Activated CD8-positive, alpha-beta T cell treated with anti-CD3 and anti-CD28 coated beads, Interleukin-2, amount 10 ng/mL, durations not matched to agents 7 days and 5 days (primary cell): ENCODE measurements around the gene ESRP2. TPM values are rescaled to one million over a fixed set of nuclear protein-coding genes. Genes with fewer than 3 reads are reported as not detected.
A peak's percentile ranks its signal among the peaks of the same experiment; 100 is the strongest.

Experiments
- ATAC-seq: fragments of 150-1000 bp; cut with Tn5 transposase; one replicate; pipeline ENCODE4 v1.10.0; 2021; ENCODE audit warnings: moderate library complexity
- CTCF ChIA-PET: fragments of 350-600 bp; sonication (Branson Sonifier 250); formaldehyde crosslinking; loops from one replicate; lab custom pipeline; 2021; ENCODE audit warnings: antibody characterized with exemption; lab: Charles Lee
- POLR2A ChIA-PET: fragments of 350-600 bp; sonication (Branson Sonifier 250); formaldehyde crosslinking; loops from one replicate; lab custom pipeline; 2021; ENCODE audit warnings: antibody characterized with exemption; lab: Charles Lee
- DNase-seq: peaks from one replicate; pipeline ENCODE4 v3.0.0-alpha.2; 2020
- H3K27ac Mint-ChIP-seq: one replicate; pipeline ENCODE4 v1.8.0; 2021; ENCODE audit warnings: mild to moderate bottlenecking, mixed read lengths
- H3K27me3 Mint-ChIP-seq: one replicate; pipeline ENCODE4 v1.8.0; 2021; ENCODE audit warnings: low read depth, mixed read lengths
- H3K36me3 Mint-ChIP-seq: one replicate; pipeline ENCODE4 v1.8.0; 2021; ENCODE audit warnings: low read depth, mixed read lengths
- H3K4me1 Mint-ChIP-seq: one replicate; pipeline ENCODE4 v1.8.0; 2021; ENCODE audit warnings: low read depth, mixed read lengths
- H3K4me3 Mint-ChIP-seq: one replicate; pipeline ENCODE4 v1.8.0; 2021; ENCODE audit warnings: mild to moderate bottlenecking, mixed read lengths
- H3K9me3 Mint-ChIP-seq: one replicate; pipeline ENCODE4 v1.8.0; 2022; ENCODE audit warnings: mixed read lengths; ENCODE audit not compliant: insufficient read depth
- total RNA-seq, 2 experiments: library from RNA; stranded (reverse); gene quantifications; one replicate each; pipeline ENCODE4 v1.2.3, GENCODE V29; 2021

ESRP2 gene
- total RNA-seq, 2 experiments from 2014 or later, result 0.18 TPM; not detected in 1

GRCh38 chr16:68274441-68274840, 38.5 kb upstream of the ESRP2 start:
- POLR2A ChIA-PET, result interaction anchor here (0.7 to 2.4 kb wide), 5 partner anchors 9 to 36 kb away, joined by 3 to 8 read pairs (median 5); partner anchors contain the start of genes PRMT7, SLC7A6 and SLC7A6OS
- peak overlapping the region; percentile 81 for H3K27ac Mint-ChIP-seq
- CTCF ChIA-PET, result interaction anchor here (1.5 to 7.9 kb wide), 6 partner anchors 10 to 37 kb away, joined by 3 to 118 read pairs (median 11); partner anchors contain the start of genes PRMT7, SLC7A6 and SLC7A6OS
- H3K36me3 Mint-ChIP-seq, result peaks cover 58% of the 10 kb centered on the region
- ATAC-seq (no peak), DNase-seq (no peak)
- peak overlapping the region; percentile 20 for H3K4me3 Mint-ChIP-seq
- H3K27me3 Mint-ChIP-seq, result no peaks in the 10 kb centered on the region
- no peaks in the 10 kb centered on the region for H3K9me3 Mint-ChIP-seq
- H3K4me1 Mint-ChIP-seq, result peaks cover 74% of the 10 kb centered on the region

- ChIA-PET POLR2A (interaction anchor here (0.7 to 1.8 kb wide), 5 partner anchors 10 to 37 kb away, joined by 3 to 8 read pairs (median 4); partner anchors contain the start of genes PRMT7, SLC7A6 and SLC7A6OS), CTCF (interaction anchor here (1.5 to 7.9 kb wide), 7 partner anchors 11 to 55 kb away, joined by 3 to 118 read pairs (median 11); partner anchors contain the start of genes PRMT7, SLC7A6 and SLC7A6OS)
- H3K27ac Mint-ChIP-seq, result peak overlapping the region; percentile 81
- no peaks in the 10 kb centered on the region for H3K9me3 Mint-ChIP-seq
- no peak for DNase-seq
- no peak for ATAC-seq
- no peaks in the 10 kb centered on the region for H3K27me3 Mint-ChIP-seq
- H3K4me3 Mint-ChIP-seq, result no peak overlapping the region
- H3K4me1 Mint-ChIP-seq, result peaks cover 76% of the 10 kb centered on the region
- H3K36me3 Mint-ChIP-seq, result peaks cover 59% of the 10 kb centered on the region
These were observed 38.0 kb upstream of the ESRP2 start for GRCh38 chr16:68273896-68274295.

DNA sequence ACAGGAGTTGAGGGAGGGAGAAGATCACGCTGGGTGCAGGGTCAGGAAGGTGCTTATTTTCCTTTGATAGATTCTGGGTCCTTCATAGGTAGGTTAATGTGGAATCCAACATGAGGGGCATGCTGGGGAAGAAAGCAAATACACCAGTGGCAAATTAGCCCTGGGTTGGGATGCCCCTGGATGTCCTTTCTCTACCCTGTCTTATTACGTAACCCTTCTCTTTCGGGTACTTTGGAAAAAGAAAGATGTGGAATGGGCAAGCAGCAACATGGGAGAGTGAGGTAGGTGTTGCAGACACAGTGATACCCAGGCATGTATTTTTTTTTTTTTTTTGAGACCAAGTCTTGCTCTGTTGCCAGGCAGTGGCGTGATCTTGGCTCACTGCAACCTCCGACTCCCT, 37.5 kb upstream of the ESRP2 start:
- H3K4me1 Mint-ChIP-seq, result peaks cover 77% of the 10 kb centered on the region
- peak overlapping the region; percentile 37 for H3K4me3 Mint-ChIP-seq
- no peak for ATAC-seq
- no peaks in the 10 kb centered on the region for H3K27me3 Mint-ChIP-seq
- ChIA-PET CTCF (interaction anchor here (1.6 to 7.9 kb wide), 7 partner anchors 11 to 55 kb away, joined by 3 to 118 read pairs (median 11); partner anchors contain the start of genes PRMT7, SLC7A6 and SLC7A6OS), POLR2A (interaction anchor here (0.9 to 1.9 kb wide), 4 partner anchors 7 to 16 kb away, joined by 3 to 9 read pairs (median 6); partner anchors contain the start of gene SLC7A6)
- peak overlapping the region; percentile 84 for H3K27ac Mint-ChIP-seq
- no peak for DNase-seq
- H3K9me3 Mint-ChIP-seq, result no peaks in the 10 kb centered on the region
- H3K36me3 Mint-ChIP-seq, result peaks cover 59% of the 10 kb centered on the region

DNA sequence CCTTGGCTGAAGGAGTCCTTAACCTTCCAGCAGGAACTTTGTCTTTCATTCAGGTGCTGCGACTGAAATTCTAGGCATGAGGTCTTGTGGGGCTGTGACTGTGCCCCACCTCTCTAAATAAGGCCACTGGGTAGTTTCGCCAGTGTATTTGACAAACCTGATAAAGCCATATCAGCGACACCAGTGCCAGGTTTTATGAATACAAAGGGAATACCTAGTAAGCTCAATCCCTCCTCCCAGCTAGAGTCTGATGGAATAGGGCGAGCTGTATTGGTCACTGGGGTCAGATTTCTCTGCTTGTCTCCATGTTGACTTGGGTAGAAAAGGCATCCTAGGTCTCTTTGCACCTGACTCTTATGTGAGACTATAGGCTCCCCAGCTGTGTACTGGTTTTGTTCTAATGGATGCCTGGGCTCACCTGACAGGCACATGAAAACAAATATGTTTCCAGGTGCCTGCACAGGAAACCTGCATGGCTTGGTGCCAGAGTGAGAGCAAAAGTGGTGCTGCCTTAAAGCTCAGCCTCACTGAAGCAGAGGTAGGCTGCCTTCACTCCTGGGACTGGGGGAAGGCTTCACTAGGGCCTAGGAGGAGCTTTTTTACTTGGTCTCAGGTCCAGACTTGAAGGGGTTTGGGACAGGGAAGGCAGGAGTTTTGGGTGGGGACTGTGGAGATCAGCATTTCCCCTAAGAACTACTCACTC, 36.7 kb upstream of the ESRP2 start:
- Mint-ChIP-seq H3K36me3 (peaks cover 65% of the 10 kb centered on the region), H3K27me3 (no peaks in the 10 kb centered on the region), H3K4me3 (peak overlapping the region; percentile 37), H3K4me1 (peaks cover 85% of the 10 kb centered on the region), H3K9me3 (no peaks in the 10 kb centered on the region), H3K27ac (peak overlapping the region; percentile 84)
- peak; percentile 27 for ATAC-seq
- CTCF ChIA-PET, result interaction anchor here (1.6 to 7.9 kb wide), 6 partner anchors 10 to 56 kb away, joined by 3 to 118 read pairs (median 14); partner anchors contain the start of genes PRMT7, SLC7A6 and SLC7A6OS
- DNase-seq, result peak; percentile 43
- POLR2A ChIA-PET, result interaction anchor here (0.7 to 1.9 kb wide), 7 partner anchors 8 to 31 kb away, joined by 3 to 9 read pairs (median 3); partner anchors contain the start of gene SLC7A6

DNA sequence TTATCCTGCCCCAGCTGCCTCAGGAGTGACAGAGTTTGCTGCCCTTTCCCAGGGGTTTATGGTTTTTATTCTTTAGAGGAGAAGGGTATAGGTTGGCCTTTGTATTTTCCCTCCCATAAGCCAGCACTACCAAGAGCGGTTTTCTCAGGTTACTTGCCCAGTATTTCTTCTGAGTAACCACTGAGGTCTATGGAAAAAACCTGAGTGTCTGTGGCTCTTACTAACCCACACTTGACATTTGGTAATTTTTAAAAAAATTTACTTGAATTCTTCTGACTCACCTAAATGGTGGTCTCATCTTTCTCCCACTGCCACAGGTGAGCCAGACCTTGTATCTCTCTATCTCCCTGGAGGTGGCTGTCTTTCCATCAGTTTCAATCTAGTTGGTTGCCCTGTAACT, 34.4 kb upstream of the ESRP2 start:
- Mint-ChIP-seq H3K36me3 (peaks cover 61% of the 10 kb centered on the region), H3K4me3 (no peak overlapping the region), H3K27ac (peak overlapping the region; percentile 67), H3K9me3 (no peaks in the 10 kb centered on the region), H3K4me1 (peaks cover 85% of the 10 kb centered on the region), H3K27me3 (no peaks in the 10 kb centered on the region)
- POLR2A ChIA-PET, result interaction anchor here (0.8 to 1.7 kb wide), 2 partner anchors 16 to 42 kb away, joined by 3 to 10 read pairs; no protein-coding TSS in a partner anchor
- peak; percentile 20 for ATAC-seq
- DNase-seq, result no peak
- CTCF ChIA-PET, result interaction anchor here (1.0 to 7.9 kb wide), 7 partner anchors 8 to 59 kb away, joined by 3 to 118 read pairs (median 8); partner anchors contain the start of gene SLC7A6

- ATAC-seq, result no peak
- no peak for DNase-seq
- no peaks in the 10 kb centered on the region for H3K9me3 Mint-ChIP-seq
- H3K36me3 Mint-ChIP-seq, result peaks cover 59% of the 10 kb centered on the region
- CTCF ChIA-PET, result interaction anchor here (1.0 to 2.7 kb wide), 6 partner anchors 9 to 59 kb away, joined by 3 to 14 read pairs (median 7); no protein-coding TSS in a partner anchor
- H3K4me1 Mint-ChIP-seq, result peaks cover 83% of the 10 kb centered on the region
- no peaks in the 10 kb centered on the region for H3K27me3 Mint-ChIP-seq
- POLR2A ChIA-PET, result interaction anchor here (0.8 to 1.7 kb wide), 4 partner anchors 16 to 42 kb away, joined by 3 to 10 read pairs (median 4); no protein-coding TSS in a partner anchor
- peak overlapping the region; percentile 67 for H3K27ac Mint-ChIP-seq
- no peak overlapping the region for H3K4me3 Mint-ChIP-seq
These were observed 33.9 kb upstream of the ESRP2 start for GRCh38 chr16:68269793-68270192.

DNA sequence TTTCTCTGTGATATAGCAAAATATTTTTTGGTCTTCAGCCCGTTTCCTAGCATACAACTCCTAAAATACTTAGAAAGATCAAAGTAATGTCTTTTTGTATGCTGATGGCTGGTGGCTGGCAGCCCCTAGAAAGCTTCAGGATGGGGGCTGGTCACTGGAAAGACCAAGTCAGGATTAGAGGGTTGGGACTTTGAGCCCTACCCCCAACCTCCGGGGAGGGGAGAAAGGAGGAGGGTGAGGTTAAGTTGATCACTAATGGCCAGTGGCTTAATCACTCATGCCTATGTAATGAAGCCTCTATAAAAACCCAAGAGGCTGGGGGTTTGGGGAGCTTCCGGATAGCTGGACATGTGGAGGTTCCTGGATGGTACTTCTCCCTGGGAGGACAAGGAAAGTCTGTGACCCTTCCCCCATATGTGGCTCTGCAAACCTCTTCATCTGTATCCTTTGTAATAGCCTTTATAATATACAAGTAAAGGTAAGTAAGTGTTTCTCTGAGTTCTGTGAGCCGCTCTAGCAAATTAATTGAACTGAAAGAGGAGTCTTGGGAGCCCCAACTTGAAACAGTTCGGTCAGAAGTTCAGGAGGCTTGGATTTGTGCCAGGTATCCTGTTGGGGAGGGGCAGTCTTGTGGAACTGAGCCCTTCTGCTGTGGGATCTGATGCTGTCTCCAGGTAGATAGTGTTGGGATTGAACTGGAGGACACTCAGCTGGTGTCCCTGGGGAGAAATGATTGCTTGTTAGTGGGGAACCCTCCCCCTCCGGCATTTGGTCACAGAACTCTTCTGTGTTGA, 31.9 kb upstream of the ESRP2 start:
- H3K27me3 Mint-ChIP-seq, result no peaks in the 10 kb centered on the region
- CTCF ChIA-PET, result interaction anchor here (2.3 to 7.6 kb wide), 4 partner anchors 16 to 61 kb away, joined by 8 to 346 read pairs (median 12); no protein-coding TSS in a partner anchor
- DNase-seq, result no peak
- no peaks in the 10 kb centered on the region for H3K9me3 Mint-ChIP-seq
- POLR2A ChIA-PET, result interaction anchor here (0.6 kb wide), 1 partner anchor 43 kb away, joined by 3 read pairs; the partner anchor contains the start of genes PRMT7 and SLC7A6OS
- H3K4me3 Mint-ChIP-seq, result peak overlapping the region; percentile 48
- H3K4me1 Mint-ChIP-seq, result peaks cover 73% of the 10 kb centered on the region
- peak overlapping the region; percentile 10 for H3K27ac Mint-ChIP-seq
- H3K36me3 Mint-ChIP-seq, result peaks cover 40% of the 10 kb centered on the region
- no peak for ATAC-seq

DNA sequence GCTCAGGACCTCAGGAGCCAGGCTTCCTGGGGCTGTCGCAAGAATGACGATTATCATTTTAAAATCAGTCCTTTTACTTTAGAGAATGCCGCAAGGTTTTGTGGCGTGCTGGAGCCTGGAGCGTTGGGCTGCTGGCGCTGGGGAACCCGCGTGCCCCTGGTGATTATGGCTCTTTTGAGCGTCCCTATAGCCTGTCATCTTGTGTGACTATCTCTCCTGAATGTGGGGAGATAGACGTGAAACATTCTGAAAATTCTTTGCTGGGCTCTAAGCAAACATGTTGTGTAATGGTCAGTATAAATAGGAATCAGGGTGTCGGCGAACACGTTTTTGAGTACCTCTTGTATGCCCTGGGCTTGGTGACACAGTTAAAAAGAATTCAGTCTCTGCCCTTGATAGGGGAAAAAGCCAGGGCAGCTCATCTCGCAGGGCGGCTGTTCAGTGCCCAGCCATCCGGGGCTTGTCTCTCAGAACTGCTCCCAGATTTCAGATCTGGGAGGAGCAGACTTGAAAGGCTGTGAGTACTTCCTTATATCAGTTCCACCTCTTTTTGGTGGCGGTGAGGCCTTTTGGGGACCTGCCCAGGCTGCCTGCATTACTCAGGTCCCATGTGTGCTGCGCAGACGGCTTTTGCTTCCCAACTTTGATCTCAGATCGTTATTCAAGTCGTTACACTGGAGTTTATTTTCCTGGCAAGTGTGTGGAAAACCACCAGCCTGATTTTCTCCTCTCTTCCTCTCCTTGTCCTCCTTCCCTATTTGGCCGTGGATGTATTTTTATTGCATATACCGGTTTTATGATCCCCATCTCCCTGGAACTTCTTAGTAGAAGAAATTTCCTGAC, 29.4 kb upstream of the ESRP2 start:
- Mint-ChIP-seq H3K36me3 (peaks cover 28% of the 10 kb centered on the region), H3K4me1 (peaks cover 62% of the 10 kb centered on the region), H3K4me3 (peak overlapping the region; percentile 93), H3K27me3 (no peaks in the 10 kb centered on the region), H3K9me3 (no peaks in the 10 kb centered on the region), H3K27ac (peak overlapping the region; percentile 99)
- ATAC-seq, result peak; percentile 10
- ChIA-PET POLR2A (interaction anchor here (2.0 to 6.0 kb wide), 4 partner anchors 20 to 45 kb away, joined by 6 to 55 read pairs (median 27); partner anchors contain the start of genes PLA2G15, PRMT7 and SLC7A6OS), CTCF (interaction anchor here (1.5 to 9.4 kb wide), 5 partner anchors 14 to 78 kb away, joined by 5 to 544 read pairs (median 67); no protein-coding TSS in a partner anchor)
- DNase-seq, result peak; percentile 61

- Mint-ChIP-seq H3K9me3 (no peaks in the 10 kb centered on the region), H3K27me3 (no peaks in the 10 kb centered on the region), H3K4me1 (peaks cover 53% of the 10 kb centered on the region), H3K27ac (peak within 1 kb of the TSS; percentile 99), H3K36me3 (peaks cover 24% of the 10 kb centered on the region), H3K4me3 (peak within 1 kb of the TSS; percentile 93)
- POLR2A ChIA-PET, result interaction anchor here (1.0 to 6.0 kb wide), 13 partner anchors 8 to 64 kb away, joined by 3 to 55 read pairs (median 6); partner anchors contain the start of genes PLA2G15, PRMT7 and SLC7A6OS
- DNase-seq, result peak; percentile 85
- ATAC-seq, result peak; percentile 71
- CTCF ChIA-PET, result interaction anchor here (1.0 to 9.4 kb wide), 23 partner anchors 10 to 784 kb away, joined by 3 to 544 read pairs (median 5); partner anchors contain the start of genes ATP6V0D1, ESRP2, PLA2G15 and PRMT7
These were observed 28.5 kb upstream of the ESRP2 start, which contains the start of gene SLC7A6 for GRCh38 chr16:68264128-68265077. SLC7A6 (plus strand) TSS chr16:68264526; CDS start chr16:68274727, 10,201 bp downstream.
